Stomach smooth muscle (tissue), 2 donors: ENCODE measurements around the gene MDFIC2.
"Not testable (repeated sequence)": the region's sequence is repeated elsewhere in the genome, so short reads cannot be mapped to it uniquely, and the experiment has no call there.

Source experiments
- H3K27ac ChIP-seq: one replicate; pipeline ENCODE4 v1.7.0; 2013; ENCODE audit warnings: mild to moderate bottlenecking, low read length, inconsistent platforms
- H3K27me3 ChIP-seq, 2 donors: one replicate each; pipeline ENCODE4 v1.7.0; 2013; ENCODE audit warnings: low read length in 2 of 2; ENCODE audit not compliant: insufficient read depth in 2 of 2, control insufficient read depth in 1 of 2
- H3K36me3 ChIP-seq, 2 donors: one replicate each; pipeline ENCODE4 v1.7.0; 2013; ENCODE audit warnings: low read length in 2 of 2; ENCODE audit not compliant: control insufficient read depth in 2 of 2, insufficient read depth in 2 of 2
- H3K4me1 ChIP-seq: one replicate; pipeline ENCODE4 v1.7.0; 2013; ENCODE audit warnings: low read length; ENCODE audit not compliant: control insufficient read depth, insufficient read depth
- H3K4me3 ChIP-seq, 2 donors: one replicate each; pipeline ENCODE4 v1.7.0; 2013; ENCODE audit warnings: low read length in 2 of 2
- H3K9ac ChIP-seq, 2 donors: one replicate each; pipeline ENCODE4 v1.7.0; 2013; ENCODE audit warnings: low read length in 2 of 2, mild to moderate bottlenecking in 1 of 2
- H3K9me3 ChIP-seq, 2 donors: one replicate each; pipeline ENCODE4 v1.7.0; 2013; ENCODE audit warnings: low read length in 2 of 2; ENCODE audit not compliant: control insufficient read depth in 2 of 2
- donor health status: healthy.
- donor health status: Pancreatic carcinoma.

Gene MDFIC2

DNA sequence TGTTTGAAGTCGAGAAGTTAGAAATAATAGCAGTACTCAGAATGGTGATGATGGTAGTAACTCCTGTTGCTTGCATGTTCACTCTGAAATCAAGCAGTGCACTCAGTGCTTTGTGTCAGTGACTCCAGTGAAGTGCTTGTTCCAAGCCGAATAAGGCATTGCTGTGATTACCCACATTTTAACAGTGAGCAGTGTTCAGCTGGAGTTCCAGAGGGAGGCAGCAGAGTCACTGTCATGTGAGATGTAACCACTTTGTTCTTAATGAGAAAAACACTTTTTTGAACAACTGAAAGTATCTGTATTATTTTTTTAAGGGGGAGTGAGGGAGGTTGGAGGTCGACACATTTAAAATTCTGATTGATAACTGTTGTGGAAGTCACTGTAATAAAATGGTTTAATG, 3.7 kb downstream of the MDFIC2 start:
- Histone ChIP-seq H3K9ac (no peak overlapping the region), H3K36me3 (no peaks in the 10 kb centered on the region), H3K4me1 (no peaks in the 10 kb centered on the region), H3K27ac (no peak overlapping the region), H3K4me3 (no peak overlapping the region), H3K27me3 (no peaks in the 10 kb centered on the region), H3K9me3 (no peaks in the 10 kb centered on the region)

DNA sequence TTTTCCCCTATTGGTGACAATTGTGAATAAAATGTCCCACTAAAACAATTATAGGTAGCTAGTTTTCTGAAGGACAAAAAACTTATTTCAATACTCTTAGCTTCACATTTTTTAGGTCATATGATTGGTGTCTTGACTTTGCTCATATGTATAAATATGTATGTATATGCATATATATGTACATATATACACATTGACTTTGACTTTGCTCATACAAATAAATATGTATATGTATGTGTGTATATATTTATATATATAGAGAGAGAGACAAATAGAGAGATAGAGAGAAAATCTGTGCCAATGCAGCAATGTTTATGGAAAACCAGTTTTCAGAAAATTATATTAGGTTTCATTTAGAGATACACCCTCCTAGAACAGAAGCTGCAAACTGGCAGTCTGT, 5.7 kb downstream of the MDFIC2 start:
- Histone ChIP-seq H3K4me3 (no peak overlapping the region), H3K27ac (no peak overlapping the region), H3K9me3 (no peaks in the 10 kb centered on the region), H3K9ac (no peak overlapping the region), H3K4me1 (no peaks in the 10 kb centered on the region), H3K27me3 (no peaks in the 10 kb centered on the region), H3K36me3 (no peaks in the 10 kb centered on the region)

DNA sequence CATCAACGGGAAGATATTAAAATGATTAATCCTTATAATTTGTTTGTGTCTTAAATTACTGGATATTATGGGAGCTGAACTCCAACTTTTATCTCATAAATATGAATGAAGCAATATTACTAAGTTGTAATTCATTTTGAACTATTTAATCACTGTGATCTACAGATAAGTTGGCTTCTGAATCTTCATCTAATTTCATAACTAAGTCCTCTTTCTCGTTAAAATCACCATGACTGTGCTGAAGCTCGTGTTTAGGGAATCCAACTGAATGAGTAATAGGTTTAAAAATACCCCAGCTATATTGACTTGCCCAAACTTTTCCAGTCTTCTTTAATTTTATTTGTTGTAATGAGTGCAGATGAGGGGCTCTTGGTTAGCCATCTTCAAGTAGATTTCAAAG, 14.1 kb downstream of the MDFIC2 start:
- Histone ChIP-seq H3K4me1 (no peaks in the 10 kb centered on the region), H3K4me3 (no peak overlapping the region), H3K27ac (no peak overlapping the region), H3K9ac (no peak overlapping the region), H3K9me3 (no peaks in the 10 kb centered on the region), H3K36me3 (no peaks in the 10 kb centered on the region), H3K27me3 (no peaks in the 10 kb centered on the region)

DNA sequence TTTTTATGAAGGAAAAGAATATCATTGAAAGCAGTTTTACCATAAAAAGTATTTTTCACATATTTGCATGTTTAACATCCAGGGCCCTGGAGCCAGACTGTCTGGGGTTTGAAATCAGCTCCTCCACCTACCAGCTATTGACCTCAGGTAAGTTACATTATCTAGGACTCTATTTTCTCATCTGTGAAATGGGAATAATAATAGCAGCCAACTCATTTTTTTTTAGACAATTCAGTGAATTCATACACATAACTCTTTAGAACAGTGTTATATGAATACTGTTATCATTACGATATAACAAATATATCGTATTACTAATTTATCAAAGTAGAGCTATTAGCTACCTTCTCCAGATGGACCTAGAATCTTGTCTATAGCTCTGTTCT, 21.3 kb downstream of the MDFIC2 start:
- no peak overlapping the region for H3K27ac ChIP-seq
- H3K9ac ChIP-seq, result no peak overlapping the region
- no peaks in the 10 kb centered on the region for H3K27me3 ChIP-seq
- H3K4me3 ChIP-seq, result no peak overlapping the region
- no peaks in the 10 kb centered on the region for H3K4me1 ChIP-seq
- H3K9me3 ChIP-seq, result no peaks in the 10 kb centered on the region
- H3K36me3 ChIP-seq, result no peaks in the 10 kb centered on the region

DNA sequence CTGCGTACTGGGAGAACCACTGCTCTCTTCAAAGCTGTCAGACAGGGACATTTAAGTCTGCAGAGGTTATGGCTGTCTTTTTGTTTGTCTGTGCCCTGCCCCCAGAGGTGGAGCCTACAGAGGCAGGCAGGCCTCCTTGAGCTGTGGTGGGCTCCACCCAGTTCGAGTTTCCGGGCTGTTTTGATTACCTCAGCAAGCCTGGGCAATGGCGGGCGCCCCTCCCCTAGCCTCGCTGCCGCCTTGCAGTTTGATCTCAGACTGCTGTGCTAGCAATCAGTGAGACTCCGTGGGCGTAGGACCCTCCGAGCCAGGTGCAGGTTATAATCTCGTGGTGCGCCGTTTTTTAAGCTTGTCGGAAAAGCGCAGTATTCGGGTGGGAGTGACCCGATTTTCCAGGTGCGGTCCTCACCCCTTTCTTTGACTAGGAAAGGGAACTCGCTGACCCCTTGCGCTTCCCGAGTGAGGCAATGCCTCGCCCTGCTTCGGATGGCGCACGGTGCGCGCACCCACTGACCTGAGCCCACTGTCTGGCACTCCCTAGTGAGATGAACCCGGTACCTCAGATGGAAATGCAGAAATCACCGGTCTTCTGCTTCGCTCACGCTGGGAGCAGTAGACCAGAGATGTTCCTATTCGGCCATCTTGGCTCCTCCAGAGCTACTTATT, 21.9 kb downstream of the MDFIC2 start:
- not testable (repeated sequence) for H3K27ac ChIP-seq, H3K27me3 ChIP-seq, H3K9me3 ChIP-seq, H3K4me3 ChIP-seq, H3K9ac ChIP-seq, H3K4me1 ChIP-seq, H3K36me3 ChIP-seq

DNA sequence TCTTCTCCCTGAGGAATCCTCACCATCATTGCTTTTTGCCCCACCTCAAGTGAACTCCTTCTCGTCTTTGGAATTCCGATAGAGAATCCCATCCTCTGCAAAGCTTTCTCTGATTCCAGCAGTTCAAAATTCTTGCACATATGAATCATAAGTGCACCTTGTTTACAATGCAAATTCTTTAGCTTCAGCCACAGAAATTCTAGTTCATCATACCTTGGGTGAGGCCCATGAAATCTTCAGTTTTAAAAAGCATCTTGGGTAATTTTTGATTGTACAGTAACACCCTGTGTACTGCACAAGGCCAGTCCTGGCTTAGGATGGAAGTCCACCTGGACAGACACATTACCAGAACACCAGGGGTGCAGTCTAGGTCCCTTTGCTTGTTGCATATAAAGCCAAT, 30.8 kb downstream of the MDFIC2 start:
- no peaks in the 10 kb centered on the region for H3K9me3 ChIP-seq
- no peaks in the 10 kb centered on the region for H3K27me3 ChIP-seq
- no peak overlapping the region for H3K4me3 ChIP-seq
- no peak overlapping the region for H3K27ac ChIP-seq
- no peaks in the 10 kb centered on the region for H3K36me3 ChIP-seq
- no peaks in the 10 kb centered on the region for H3K4me1 ChIP-seq
- H3K9ac ChIP-seq, result no peak overlapping the region

DNA sequence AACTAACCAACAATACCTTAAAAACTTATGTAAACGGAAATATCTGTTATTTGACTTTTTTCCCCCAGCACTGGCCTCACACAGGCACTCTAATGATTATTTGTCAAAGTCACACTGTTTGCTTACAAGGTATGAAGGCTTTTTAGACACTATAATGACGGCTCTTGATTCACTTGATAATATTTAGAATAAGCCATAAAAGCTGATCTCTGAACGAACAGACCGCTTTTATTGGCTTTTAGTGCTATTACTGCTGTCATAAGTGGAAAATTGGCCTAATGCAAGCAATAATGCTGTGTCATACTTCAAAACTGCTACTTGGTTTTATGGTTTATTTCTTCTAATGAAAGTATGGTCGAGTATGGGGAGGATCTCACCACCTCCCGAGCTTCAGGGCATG, 35.1 kb downstream of the MDFIC2 start:
- Histone ChIP-seq H3K4me3 (no peak overlapping the region), H3K9ac (no peak overlapping the region), H3K4me1 (no peaks in the 10 kb centered on the region), H3K27ac (no peak overlapping the region), H3K27me3 (no peaks in the 10 kb centered on the region), H3K9me3 (no peaks in the 10 kb centered on the region), H3K36me3 (no peaks in the 10 kb centered on the region)

DNA sequence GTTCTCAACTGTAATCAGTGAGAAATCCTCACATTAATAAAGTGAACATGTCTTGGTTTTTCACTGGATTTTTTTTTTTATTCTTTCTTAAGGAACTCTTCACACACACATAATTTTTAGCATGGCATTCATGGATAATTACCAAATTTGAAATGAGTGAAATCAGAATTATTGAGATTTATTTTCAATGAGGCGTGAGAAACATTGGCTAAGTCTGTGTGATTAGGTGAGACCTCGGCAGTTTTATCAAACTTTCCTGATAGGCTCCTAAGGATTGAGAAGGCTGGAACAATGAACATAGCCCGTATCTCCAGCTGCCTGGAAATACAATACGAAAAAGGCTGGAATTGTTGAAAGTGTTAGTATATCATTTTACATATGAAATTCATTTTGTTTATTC, 35.5 kb downstream of the MDFIC2 start:
- H3K27me3 ChIP-seq, result no peaks in the 10 kb centered on the region
- H3K27ac ChIP-seq, result no peak overlapping the region
- no peaks in the 10 kb centered on the region for H3K36me3 ChIP-seq
- H3K4me3 ChIP-seq, result no peak overlapping the region
- no peaks in the 10 kb centered on the region for H3K9me3 ChIP-seq
- no peaks in the 10 kb centered on the region for H3K4me1 ChIP-seq
- no peak overlapping the region for H3K9ac ChIP-seq

DNA sequence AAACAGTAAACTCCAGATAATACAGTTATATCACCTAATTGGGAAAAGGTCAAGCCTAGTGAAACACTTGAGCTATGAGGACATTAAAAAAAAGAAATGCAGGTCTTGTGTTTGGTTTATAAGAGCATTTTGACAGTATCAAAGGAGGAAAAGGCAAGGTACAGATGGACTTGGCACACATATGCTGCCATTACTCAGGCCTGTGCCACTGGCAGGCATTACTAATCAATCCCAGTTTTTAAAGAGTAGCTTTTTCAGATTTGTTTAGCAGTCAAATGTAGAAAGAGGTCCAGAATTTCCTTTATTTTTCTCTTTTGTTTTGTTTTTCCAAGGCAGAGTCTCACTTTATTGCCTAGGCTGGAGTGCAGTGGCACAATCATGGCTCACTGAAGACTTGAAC, 38.9 kb downstream of the MDFIC2 start:
- no peak overlapping the region for H3K4me3 ChIP-seq

DNA sequence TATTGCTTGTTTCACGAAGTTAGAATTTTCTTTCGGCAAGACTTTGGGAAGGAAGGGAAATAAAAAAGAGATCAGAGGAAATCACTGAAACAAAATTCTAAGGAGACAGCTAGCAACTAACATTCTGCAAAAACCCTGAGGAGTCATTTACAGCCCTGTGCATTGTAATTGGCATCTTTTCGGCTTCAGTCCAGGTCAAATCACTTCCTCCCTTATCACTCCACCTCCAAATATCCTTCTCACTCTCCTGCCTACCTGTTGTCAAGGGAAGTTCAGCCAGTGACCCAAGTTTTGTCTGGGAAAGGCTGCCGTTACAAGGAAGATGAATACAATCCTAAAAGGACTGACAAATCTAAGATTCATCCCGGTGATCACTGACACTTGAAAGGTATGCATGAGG, 39.6 kb downstream of the MDFIC2 start:
- Histone ChIP-seq H3K4me3 (no peak overlapping the region), H3K27ac (no peak overlapping the region)

More for the DNA sequence above, 38.9 kb downstream of the MDFIC2 start:
- no peak overlapping the region for H3K9ac ChIP-seq
- H3K36me3 ChIP-seq, result no peaks in the 10 kb centered on the region
- no peaks in the 10 kb centered on the region for H3K9me3 ChIP-seq
- no peak overlapping the region for H3K27ac ChIP-seq
- H3K4me1 ChIP-seq, result no peaks in the 10 kb centered on the region
- H3K27me3 ChIP-seq, result no peaks in the 10 kb centered on the region

DNA sequence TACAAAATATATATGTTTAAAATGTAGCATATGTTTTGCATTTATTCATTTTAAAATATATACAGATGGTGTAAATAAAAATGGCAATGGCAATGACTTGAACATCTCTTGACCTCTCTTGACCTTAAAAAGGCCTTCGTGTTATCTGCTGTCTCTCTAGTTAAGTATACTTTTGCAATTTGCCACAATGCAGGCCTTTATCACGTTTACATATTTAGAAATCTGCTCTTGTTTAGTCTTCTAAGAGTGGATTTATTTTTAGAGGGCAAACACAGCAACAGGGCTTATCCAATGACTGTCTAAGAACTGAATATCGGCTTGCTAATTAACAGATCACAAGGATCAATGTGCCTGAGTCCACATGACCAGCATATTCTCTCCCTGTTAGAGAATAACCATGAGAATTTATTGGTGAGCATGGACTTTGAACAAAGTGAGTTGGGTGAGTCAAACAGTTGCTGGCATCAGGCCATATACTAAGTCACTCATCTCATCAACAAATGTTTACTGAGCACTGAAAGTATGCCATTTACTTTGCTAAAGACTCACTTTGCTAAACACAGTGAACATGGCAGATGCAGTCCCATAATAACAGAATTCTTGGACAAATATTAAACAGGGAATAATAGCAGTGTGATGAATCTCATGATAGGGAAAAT, 48.2 kb downstream of the MDFIC2 start:
- no peak overlapping the region for H3K27ac ChIP-seq
- no peaks in the 10 kb centered on the region for H3K27me3 ChIP-seq
- no peak overlapping the region for H3K9ac ChIP-seq
- no peak overlapping the region for H3K4me3 ChIP-seq
- no peaks in the 10 kb centered on the region for H3K4me1 ChIP-seq
- no peaks in the 10 kb centered on the region for H3K9me3 ChIP-seq
- H3K36me3 ChIP-seq, result no peaks in the 10 kb centered on the region

More for the DNA sequence above, 39.6 kb downstream of the MDFIC2 start:
- Histone ChIP-seq H3K9me3 (no peaks in the 10 kb centered on the region), H3K9ac (no peak overlapping the region), H3K27me3 (no peaks in the 10 kb centered on the region), H3K36me3 (no peaks in the 10 kb centered on the region), H3K4me1 (no peaks in the 10 kb centered on the region)
